ENCODE results near the gene DCDC2.

DNA sequence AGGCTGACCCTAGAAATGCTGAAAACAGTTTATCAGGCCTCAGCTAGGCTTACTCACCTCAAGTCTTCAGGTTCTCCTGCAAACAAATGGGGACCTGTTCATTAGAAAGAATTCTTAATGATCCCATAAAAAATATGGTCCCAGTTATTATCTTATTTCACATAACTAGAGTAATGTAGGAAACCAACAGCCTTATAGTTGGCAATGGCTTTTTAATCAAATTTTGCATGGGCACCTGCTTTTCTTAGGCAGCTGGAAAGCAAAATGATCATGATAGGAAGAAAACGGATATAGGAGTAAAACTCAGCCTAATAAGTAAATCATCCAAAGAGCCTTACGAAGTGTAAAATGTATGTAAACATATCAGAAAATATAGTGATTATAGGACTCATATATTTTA, 230.5 kb downstream of the DCDC2 start:
- no peak for TF ChIP-seq CTCF (IDR thresholded peaks at IDR 0.05 in 4 of 5, conservative IDR thresholded peaks at IDR 0.05 in 1 of 5)
- no peak for TF ChIP-seq POLR2A (IDR thresholded peaks at IDR 0.05)

Measured in gastrocnemius medialis (tissue), 4 donors.